Adipose tissue (tissue), 3 donors: ENCODE data around the gene TPRX1. TPM values are rescaled to one million over a fixed set of nuclear protein-coding genes. Genes with fewer than 3 reads are reported as not detected.
"Not testable (repeated sequence)": the region's sequence is repeated elsewhere in the genome, so short reads cannot be mapped to it uniquely, and the experiment has no call there.

Source experiments
- H3K27ac ChIP-seq: one replicate; pipeline ENCODE4 v1.5.1; 2013; ENCODE audit warnings: low read depth, low read length
- WGBS, 3 donors: extraction: QIAGEN DNeasy Blood & Tissue Kit; methylation state at CpG; one replicate each; pipeline ENCODE4 v1.1.7; 2013; 5-methylcytosine and 5-hydroxymethylcytosine counted together
- polyA plus RNA-seq, 3 donors: library from polyadenylated mRNA; stranded (reverse); fragments of 200-250 nt; gene quantifications; one replicate each; pipeline ENCODE4 v1.2.3, GENCODE V29; 2013
- donor health status: healthy with polysubstance abuse.
- donor health status: Bipolar disorder and iron deficiency.
- donor health status: healthy.

TPRX1 gene
- polyA plus RNA-seq, 3 donors, result not detected

GRCh38 chr19:47803671-47804070 lies 680 bp downstream of the TPRX1 start:
- H3K27ac ChIP-seq, result not testable (repeated sequence)
- WGBS, 3 donors, result 78 to 91% (median 83%) methylated on average over 6 to 11 of the region's 12 CpGs

DNA sequence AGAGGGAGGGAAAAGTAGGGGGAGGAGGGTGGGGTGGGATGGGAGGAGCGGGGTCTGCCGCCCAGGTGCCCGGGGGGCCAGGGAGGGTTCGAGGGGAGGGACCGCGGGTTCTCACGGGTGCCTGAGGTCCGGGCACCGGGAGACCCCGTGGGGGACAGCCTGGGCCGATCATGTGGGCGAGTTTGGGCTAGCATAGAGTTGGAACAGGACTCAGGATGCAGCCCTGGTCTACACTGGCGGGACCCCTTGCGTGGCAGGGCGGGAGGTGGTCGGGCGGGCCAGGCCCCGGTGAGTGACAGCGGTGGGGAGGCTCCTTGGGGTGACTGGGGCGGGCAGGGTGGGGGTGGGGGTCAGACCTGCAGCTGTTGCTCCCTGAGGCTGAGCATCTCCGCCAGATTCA lies 1.2 kb downstream of the TPRX1 start:
- H3K27ac ChIP-seq, result not testable (repeated sequence)
- 79 to 84% (median 83%) methylated on average over 9 to 20 of the region's 21 CpGs for WGBS, 3 donors

DNA sequence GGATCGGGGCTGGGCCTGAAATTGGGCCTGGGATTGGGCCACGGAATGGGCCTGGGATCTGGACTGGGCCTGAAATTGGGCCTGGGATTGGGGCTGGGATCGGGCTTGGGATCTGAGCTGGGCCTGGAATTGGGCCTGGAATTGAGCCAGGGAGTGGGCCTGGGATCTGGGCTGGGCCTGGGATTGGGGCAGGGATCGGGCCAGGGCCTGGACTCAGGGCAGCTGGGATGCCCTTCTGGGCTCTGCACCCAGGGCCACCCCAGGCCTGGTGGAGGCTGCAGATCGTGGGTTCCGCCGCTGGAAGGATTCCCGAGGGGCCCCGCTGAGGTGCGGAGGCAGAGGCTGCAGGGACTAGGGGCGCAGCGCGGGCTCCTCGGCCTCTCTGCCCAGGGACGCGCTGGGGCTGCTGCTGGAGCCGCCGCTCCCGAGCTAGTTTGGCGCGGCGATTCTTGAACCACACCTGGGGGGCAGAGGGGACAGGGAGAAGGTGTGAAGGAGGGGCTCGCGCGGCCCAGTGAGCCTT lies 1.8 kb downstream of the TPRX1 start:
- 84 to 91% (median 89%) methylated on average over 8 to 25 of the region's 25 CpGs for WGBS, 3 donors
- H3K27ac ChIP-seq, result no peak overlapping the region

GRCh38 chr19:47801270-47801669 lies 3.1 kb downstream of the TPRX1 start:
- H3K27ac ChIP-seq, result no peak overlapping the region
- 90 to 97% (median 95%) methylated on average over 4 of the region's 4 CpGs for WGBS, 3 donors

DNA sequence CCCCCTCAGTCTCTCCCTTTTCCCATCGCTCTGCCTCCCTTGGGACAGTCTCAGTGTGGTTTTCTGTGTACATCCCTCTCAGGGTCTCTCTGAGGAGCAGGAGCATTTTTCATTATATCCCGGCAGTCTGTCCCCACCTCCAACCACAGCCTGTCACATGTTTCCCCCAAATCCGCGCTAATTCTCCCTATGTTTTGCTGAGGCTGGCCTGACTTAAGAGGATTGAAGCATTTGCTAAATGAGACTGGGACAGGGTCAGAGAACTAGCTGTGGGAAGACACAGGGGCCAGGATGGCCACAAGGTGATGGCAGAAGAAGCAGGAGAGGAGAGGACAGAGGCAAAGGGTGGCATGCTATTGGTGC lies 5.5 kb downstream of the TPRX1 start:
- no peak overlapping the region for H3K27ac ChIP-seq
- 78 to 80% (median 79%) methylated on average over 4 of the region's 4 CpGs for WGBS, 3 donors

DNA sequence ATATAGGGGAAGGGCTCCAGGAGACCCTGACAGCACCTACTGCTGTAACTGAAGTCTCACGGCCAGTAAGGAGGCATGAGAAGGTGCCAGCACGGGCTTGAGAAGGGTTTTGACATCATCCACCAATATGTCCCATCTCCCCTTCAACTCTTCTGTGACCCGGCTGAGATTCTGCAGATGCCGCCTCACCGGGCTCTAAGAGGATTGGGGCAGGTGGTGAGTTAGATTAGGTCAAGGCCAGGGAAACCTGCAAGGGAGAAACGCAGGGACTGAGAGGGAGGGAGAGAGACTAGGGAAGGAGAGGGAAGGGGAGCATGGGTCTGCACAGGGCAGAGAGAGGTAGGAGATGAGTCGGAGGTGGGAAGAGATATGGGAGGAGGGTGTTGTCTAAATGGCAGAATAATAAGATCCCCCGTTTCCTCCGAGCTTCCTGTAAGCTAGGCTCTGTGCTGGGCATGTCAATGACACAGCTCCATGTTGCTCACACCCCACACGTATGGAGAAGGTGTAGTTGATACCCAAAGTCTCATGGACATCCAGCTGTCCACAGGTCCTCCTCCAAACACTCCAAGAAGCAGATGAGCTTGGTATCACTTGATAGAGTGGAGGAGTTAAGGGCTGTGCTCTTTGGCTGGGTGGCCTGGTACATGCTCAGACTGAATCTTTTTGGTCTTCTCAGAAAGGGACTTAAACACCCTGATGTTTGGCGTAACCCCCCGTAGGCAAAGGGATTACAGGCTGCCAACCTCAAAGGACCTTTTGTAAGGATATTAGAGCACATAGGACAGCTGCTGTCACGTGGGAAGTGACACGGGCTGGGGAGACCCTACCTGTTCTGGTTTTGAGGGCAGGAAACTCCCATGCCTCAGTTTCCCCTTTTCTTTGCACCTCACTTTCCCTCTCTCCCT lies 6.1 kb downstream of the TPRX1 start:
- H3K27ac ChIP-seq, result no peak overlapping the region
- whole genome bisulfite sequencing, 3 donors, result 48 to 67% (median 65%) methylated on average over 14 of the region's 14 CpGs

DNA sequence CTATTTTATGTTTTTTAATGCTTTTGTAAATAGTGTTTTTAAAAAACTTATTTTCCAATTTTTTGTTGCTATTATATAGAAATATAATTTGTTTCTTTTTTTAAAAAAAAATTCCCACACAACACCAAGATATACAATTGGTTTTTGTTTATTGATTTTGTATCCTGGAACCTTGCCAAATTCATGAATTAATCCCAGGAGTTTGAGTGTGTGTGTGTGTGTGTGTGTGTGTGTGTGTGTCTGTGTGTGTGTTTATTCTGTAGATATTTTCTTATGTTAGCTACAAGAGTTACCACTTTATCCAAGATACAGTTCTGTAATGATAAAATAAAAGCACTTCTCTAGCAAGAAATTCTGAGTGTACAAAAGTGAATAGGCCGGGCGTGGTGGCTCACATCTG lies 7.6 kb downstream of the TPRX1 start:
- WGBS, 3 donors, result 77 to 96% (median 96%) methylated on average over 2 of the region's 2 CpGs
- no peak overlapping the region for H3K27ac ChIP-seq

DNA sequence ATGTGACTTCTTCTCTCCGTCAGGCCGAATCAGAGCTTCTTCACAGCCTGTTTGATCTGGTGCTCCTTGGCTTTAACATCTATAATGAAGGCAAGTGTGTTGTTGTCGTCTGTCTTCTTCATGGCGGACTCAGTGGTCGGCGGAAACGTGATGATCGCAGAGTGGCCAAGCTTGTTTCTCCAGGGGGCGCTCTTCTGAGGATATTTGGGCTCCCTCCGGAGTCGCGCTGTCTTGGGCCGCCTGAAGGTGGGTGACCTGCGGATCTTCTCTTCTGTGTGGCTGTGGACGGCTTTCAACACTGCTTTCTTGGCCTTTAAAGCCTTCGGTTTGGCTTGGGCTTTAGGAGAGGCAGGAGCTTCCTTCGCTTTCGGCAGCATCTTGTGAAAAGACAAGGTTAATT lies 9.8 kb downstream of the TPRX1 start:
- H3K27ac ChIP-seq, result no peak overlapping the region
- WGBS, 3 donors, result 81 to 86% (median 84%) methylated on average over 18 of the region's 18 CpGs

DNA sequence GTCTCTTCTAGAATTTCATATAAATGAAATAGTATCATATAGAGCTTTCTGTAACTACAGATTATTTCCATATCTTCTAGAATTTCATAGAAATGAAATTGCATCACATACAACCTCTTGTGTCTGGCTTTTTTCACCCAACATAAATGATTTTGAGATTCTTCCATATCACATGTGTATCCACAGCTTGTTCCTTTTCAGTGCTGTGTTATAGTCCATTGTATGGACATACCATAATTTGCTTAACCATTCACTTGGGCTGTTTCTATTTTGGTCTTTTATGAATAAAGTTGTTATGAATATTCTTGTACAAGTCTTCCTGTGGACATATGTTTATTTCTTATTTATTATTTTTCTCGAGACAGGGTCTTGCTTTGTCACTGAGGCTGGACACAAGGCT lies 11.7 kb downstream of the TPRX1 start:
- H3K27ac ChIP-seq, result no peak overlapping the region
- WGBS, 3 donors, result 97 to 100% (median 98%) methylated on average over 1 of the region's 1 CpG

- WGBS, 3 donors, result 9 to 12% (median 11%) methylated on average over 10 of the region's 10 CpGs
- no peak overlapping the region for H3K27ac ChIP-seq
Measured at GRCh38 chr19:47790398-47790814, 13.9 kb downstream of the TPRX1 start.

DNA sequence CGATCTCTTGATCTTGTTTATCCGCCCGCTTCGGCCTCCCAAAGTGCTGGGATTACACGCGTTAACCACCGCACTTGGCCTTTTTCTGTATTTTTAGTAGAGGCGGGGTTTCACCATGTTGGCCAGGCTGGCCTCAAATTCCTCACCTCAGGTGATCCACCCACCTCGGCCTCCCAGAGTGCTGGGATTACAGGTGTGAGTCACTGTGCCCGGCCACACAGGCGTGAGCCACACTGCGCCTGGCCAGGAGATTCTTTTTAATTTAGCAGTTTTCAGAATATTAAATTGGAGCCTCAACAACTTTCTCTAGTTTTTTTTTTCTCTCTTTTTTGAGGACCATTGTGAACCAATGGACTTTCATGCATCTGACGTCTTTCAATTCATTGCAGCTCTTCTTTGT lies 14.5 kb downstream of the TPRX1 start:
- H3K27ac ChIP-seq, result not testable (repeated sequence)
- WGBS, 3 donors, result 87 to 94% (median 92%) methylated on average over 13 of the region's 13 CpGs

DNA sequence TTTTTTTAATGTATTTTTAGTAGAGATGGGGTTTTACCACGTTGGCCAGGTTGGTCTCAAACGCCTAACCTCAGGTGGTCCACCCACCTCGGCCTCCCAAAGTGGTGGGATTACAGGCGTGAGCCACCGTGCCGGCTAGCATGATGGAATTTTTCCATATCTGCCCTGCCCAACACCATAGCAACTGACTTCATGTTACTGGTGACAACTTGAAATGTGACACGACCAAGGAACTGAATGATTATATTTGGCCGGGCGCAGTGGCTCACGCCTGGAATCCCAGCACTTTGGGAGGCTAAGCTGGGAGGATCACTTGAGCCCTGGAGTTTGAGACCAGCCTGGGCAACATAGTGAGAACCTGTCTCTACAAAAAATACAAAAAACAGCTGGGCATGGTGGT lies 17.0 kb downstream of the TPRX1 start:
- 84 to 88% (median 84%) methylated on average over 10 of the region's 10 CpGs for WGBS, 3 donors

DNA sequence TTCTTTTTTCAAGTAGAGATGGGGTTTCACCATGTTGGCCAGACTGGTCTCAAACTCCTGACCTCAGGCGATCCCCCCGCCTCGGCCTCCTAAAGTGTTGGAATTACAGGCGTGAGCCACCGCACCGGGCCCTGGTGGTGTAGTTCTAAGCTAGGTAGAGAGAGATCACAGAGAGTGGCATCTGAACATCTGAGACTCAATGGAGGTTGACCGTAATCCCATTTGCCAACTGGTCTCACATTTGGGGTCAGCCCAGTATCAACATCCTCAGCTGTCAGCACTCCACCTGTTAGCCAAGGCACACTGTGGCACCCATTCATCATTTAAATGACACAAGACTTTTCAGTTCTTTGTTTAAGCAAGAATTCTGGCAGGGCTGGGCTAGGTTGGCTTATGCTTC lies 17.8 kb downstream of the TPRX1 start:
- no peak overlapping the region for H3K27ac ChIP-seq
- WGBS, 3 donors, result 93 to 96% (median 93%) methylated on average over 7 of the region's 7 CpGs

More for the DNA sequence above, 17.0 kb downstream of the TPRX1 start:
- not testable (repeated sequence) for H3K27ac ChIP-seq

DNA sequence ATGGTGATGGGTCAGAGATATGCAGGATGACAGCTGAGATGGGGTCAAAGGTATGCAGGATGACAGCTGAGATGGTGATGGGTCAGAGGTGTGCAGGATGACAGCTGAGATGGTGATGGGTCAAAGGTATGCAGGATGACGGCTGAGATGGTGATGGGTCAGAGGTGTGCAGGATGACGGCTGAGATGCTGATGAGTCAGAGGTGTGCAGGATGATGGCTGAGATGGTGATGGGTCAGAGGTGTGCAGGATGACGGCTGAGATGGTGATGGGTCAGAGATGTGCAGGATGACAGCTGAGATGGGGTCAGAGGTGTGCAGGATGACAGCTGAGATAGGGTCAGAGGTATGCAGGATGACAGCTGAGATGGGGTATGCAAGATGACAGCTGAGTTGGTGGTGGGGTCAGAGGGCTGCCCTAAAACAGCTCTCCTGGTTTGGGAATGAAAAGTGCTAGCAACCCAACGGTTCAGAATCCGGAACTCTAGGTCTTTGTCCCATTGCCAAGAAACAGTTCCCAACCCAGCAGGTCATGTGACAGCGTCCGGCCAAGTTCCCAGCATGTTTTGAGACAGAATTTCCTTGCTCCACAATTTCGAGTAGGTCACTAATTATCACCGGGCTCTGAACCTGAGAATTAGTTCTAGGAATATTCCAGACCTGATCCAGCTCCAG lies 22.6 kb downstream of the TPRX1 start:
- 42 to 57% (median 44%) methylated on average over 9 of the region's 9 CpGs for WGBS, 3 donors
- no peak overlapping the region for H3K27ac ChIP-seq

- WGBS, 3 donors, result 70 to 83% (median 72%) methylated on average over 9 of the region's 9 CpGs
Measured at GRCh38 chr19:47780215-47780551, 24.2 kb downstream of the TPRX1 start.

GRCh38 chr19:47779524-47780214 lies 24.7 kb downstream of the TPRX1 start:
- 43 to 59% (median 45%) methylated on average over 24 of the region's 24 CpGs for WGBS, 3 donors
- no peak overlapping the region for H3K27ac ChIP-seq

More at GRCh38 chr19:47780215-47780551, 24.2 kb downstream of the TPRX1 start:
- no peak overlapping the region for H3K27ac ChIP-seq

- peak overlapping the region; percentile 39 for H3K27ac ChIP-seq
- WGBS, 3 donors, result 0 to 1% (median 0%) methylated on average over 20 of the region's 20 CpGs
Measured at GRCh38 chr19:47778954-47779351, 25.4 kb downstream of the TPRX1 start.

DNA sequence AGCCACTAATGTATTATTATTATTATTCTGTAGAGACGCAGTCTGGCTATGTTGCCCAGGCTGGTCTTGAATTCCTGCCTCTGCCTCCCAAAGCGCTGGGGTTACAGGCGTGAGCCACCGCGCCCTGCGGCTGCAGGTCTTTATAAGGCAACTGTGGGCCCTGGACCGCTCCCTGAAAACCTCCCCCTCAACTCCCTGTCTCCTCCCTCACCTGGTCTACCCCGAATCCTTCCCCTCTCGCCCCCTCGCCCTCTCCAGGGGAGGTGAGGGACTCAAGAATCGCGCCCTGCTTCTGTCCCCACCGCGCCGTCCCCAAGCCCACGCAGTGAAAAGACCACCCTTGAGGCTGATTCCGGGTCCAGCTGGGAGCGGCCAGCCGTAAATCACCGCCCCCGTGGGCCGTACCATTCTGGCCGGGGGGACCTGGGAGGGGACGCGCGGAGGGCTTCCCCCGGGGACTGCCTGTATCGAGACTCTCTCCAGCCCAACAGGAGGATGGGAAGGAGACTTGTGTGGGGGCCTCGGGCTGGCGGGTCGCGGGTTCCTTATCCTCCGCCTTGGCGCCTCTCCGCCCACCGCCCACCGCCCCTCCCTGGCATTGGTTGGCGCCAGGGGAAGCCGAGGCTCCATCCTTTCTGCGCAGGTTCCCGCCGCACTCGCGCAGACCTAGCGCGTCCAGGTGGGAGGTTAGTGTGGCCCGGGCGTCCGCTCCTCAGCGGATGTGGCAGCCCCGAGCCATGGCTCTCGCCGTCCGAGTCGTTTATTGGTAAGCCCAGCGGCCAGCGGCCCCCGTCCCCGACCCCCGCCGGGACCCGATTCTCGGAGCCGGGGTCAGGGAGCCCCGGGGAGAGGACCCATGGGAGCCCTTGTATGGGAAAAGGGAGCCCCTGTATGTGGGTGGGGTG lies 26.1 kb downstream of the TPRX1 start, which contains the start of gene SELENOW:
Gene SELENOW, plus strand, starts transcription at position 655 of the 905 bp plus-strand sequence. Its CDS starts 83 bp downstream, at position 738.
- WGBS, 3 donors, result 1% methylated on average over 54 to 65 of the region's 65 CpGs

More for the DNA sequence above, 26.1 kb downstream of the TPRX1 start, which contains the start of gene SELENOW:
- peak within 1 kb of the TSS; percentile 92 for H3K27ac ChIP-seq
